Measurements from ENCODE around the gene PTPRN2. TPM values are rescaled to one million over a fixed set of nuclear protein-coding genes. Genes with fewer than 3 reads are reported as not detected.

PTPRN2 gene
- total RNA-seq, 1 experiment from 2014 or later: 2.1 TPM

GRCh38 chr7:157941210-157941609 lies 646.4 kb downstream of the PTPRN2 start:
- BruUV-seq (replicated peaks): no TSS peak
- Histone ChIP-seq H3K27me3 (ENCODE audit: insufficient read depth, low read length) (no peaks in the 10 kb centered on the region), H3K4me1 (ENCODE audit: control insufficient read depth in 1 of 2, insufficient read depth in 2 of 2, low read length in 2 of 2) (no peaks in the 10 kb centered on the region), H3K79me2 (ENCODE audit: insufficient read depth, low read length) (no peaks in the 10 kb centered on the region), H3K4me2 (ENCODE audit: low read length) (no peak overlapping the region), H2AFZ (ENCODE audit: low read depth, low read length, poor library complexity, severe bottlenecking) (no peak overlapping the region), H3K36me3 (ENCODE audit: control insufficient read depth in 1 of 2, insufficient read depth in 2 of 2, low read length in 2 of 2) (no peaks in the 10 kb centered on the region), H3K27ac (ENCODE audit: low read depth, low read length) (no peak overlapping the region), H3K9me3 (ENCODE audit: control insufficient read depth in 1 of 2, insufficient read depth in 1 of 2, low read depth in 1 of 2, low read length in 2 of 2) (peaks cover 0 to 2% of the 10 kb centered on the region in 2 experiments; a peak in 1 of 4 replicates), H3K9ac (ENCODE audit: low read length) (no peak overlapping the region), H3K9me2 (ENCODE audit: insufficient read depth) (no peaks in the 10 kb centered on the region), H4K20me1 (ENCODE audit: insufficient read depth) (no peaks in the 10 kb centered on the region), H3K4me3 (replicated peaks in 1 of 2; ENCODE audit: low read depth in 1 of 2, low read length in 2 of 2) (no peak overlapping the region)
- TF ChIP-seq TCF7L2 (IDR thresholded peaks at IDR 0.05; ENCODE audit: borderline replicate concordance, extremely low read depth, insufficient read depth, insufficient read length) (no peak), RAD21 (IDR thresholded peaks at IDR 0.05; ENCODE audit: low read depth) (no peak), ZFX (IDR thresholded peaks at IDR 0.05) (no peak), REST (IDR thresholded peaks at IDR 0.05; ENCODE audit: low read depth) (no peak), POLR2A (IDR thresholded peaks at IDR 0.05; ENCODE audit: borderline replicate concordance, extremely low read depth, insufficient read depth, insufficient read length) (no peak), CEBPB (IDR thresholded peaks at IDR 0.05; ENCODE audit: low read depth) (no peak), JUND (IDR thresholded peaks at IDR 0.05) (no peak), POLR2AphosphoS5 (IDR thresholded peaks at IDR 0.05; ENCODE audit: low read depth, low read length) (no peak), EZH2phosphoT487 (IDR thresholded peaks at IDR 0.05; ENCODE audit: borderline replicate concordance) (no peak), ZNF274 (IDR thresholded peaks at IDR 0.05; ENCODE audit: low read depth, low read length) (no peak), MAX (IDR thresholded peaks at IDR 0.05) (no peak), EZH2 (IDR thresholded peaks at IDR 0.05) (no peak), CBX3 (IDR thresholded peaks at IDR 0.05; ENCODE audit: low read depth) (no peak), YY1 (IDR thresholded peaks at IDR 0.05; ENCODE audit: extremely low read depth, insufficient replicate concordance, low read depth, low read length) (no peak), FOSL1 (IDR thresholded peaks at IDR 0.05; ENCODE audit: low read depth) (no peak), SIN3A (IDR thresholded peaks at IDR 0.05; ENCODE audit: low read depth) (no peak), SRF (IDR thresholded peaks at IDR 0.05; ENCODE audit: low read depth) (no peak)
- TF ChIP-seq, protein P1, sequence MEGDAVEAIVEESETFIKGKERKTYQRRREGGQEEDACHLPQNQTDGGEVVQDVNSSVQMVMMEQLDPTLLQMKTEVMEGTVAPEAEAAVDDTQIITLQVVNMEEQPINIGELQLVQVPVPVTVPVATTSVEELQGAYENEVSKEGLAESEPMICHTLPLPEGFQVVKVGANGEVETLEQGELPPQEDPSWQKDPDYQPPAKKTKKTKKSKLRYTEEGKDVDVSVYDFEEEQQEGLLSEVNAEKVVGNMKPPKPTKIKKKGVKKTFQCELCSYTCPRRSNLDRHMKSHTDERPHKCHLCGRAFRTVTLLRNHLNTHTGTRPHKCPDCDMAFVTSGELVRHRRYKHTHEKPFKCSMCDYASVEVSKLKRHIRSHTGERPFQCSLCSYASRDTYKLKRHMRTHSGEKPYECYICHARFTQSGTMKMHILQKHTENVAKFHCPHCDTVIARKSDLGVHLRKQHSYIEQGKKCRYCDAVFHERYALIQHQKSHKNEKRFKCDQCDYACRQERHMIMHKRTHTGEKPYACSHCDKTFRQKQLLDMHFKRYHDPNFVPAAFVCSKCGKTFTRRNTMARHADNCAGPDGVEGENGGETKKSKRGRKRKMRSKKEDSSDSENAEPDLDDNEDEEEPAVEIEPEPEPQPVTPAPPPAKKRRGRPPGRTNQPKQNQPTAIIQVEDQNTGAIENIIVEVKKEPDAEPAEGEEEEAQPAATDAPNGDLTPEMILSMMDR (IDR thresholded peaks at IDR 0.05 in 2 of 3, conservative IDR thresholded peaks at IDR 0.05 in 1 of 3; ENCODE audit: borderline replicate concordance in 1 of 3, insufficient read depth in 1 of 3, low read depth in 2 of 3, low read length in 2 of 3): no peak
- TF ChIP-seq, protein P2, sequence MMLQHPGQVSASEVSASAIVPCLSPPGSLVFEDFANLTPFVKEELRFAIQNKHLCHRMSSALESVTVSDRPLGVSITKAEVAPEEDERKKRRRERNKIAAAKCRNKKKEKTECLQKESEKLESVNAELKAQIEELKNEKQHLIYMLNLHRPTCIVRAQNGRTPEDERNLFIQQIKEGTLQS (IDR thresholded peaks at IDR 0.05): no peak
- TF ChIP-seq, protein P3, sequence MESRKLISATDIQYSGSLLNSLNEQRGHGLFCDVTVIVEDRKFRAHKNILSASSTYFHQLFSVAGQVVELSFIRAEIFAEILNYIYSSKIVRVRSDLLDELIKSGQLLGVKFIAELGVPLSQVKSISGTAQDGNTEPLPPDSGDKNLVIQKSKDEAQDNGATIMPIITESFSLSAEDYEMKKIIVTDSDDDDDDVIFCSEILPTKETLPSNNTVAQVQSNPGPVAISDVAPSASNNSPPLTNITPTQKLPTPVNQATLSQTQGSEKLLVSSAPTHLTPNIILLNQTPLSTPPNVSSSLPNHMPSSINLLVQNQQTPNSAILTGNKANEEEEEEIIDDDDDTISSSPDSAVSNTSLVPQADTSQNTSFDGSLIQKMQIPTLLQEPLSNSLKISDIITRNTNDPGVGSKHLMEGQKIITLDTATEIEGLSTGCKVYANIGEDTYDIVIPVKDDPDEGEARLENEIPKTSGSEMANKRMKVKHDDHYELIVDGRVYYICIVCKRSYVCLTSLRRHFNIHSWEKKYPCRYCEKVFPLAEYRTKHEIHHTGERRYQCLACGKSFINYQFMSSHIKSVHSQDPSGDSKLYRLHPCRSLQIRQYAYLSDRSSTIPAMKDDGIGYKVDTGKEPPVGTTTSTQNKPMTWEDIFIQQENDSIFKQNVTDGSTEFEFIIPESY (IDR thresholded peaks at IDR 0.05; ENCODE audit: extremely low read depth, insufficient replicate concordance, low read length): no peak
- intact Hi-C loops (cut with micrococcal nuclease): no loop called here
- ChIA-PET CTCF (no interaction called here), RAD21 (ENCODE audit: low non-redundant PET in 1 of 2, low total read pairs in 2 of 2, uncharacterized antibody in 2 of 2, unreplicated experiment in 2 of 2) (no interaction called here), POLR2A (no interaction called here)
- no peak for DNase-seq (ENCODE audit: low read depth, low spot score)
- no peak for ATAC-seq
